Neural progenitor cell (in vitro differentiated cells): ENCODE data around the gene ZDHHC8. TPM values are rescaled to one million over a fixed set of nuclear protein-coding genes. Genes with fewer than 3 reads are reported as not detected.

Experiments
- DNase-seq: peaks from one replicate; pipeline ENCODE4 v3.0.0-alpha.2; 2016; ENCODE audit warnings: low spot score
- H2AFZ ChIP-seq: fragments of 200-600 bp; sonication (generic); replicated peaks from 2 replicates; pipeline ENCODE4 v1.6.1; 2016; ENCODE audit warnings: antibody characterized with exemption
- H3F3A ChIP-seq: fragments of 200-600 bp; sonication (generic); 2 replicates; pipeline ENCODE4 v1.6.1; 2016; ENCODE audit warnings: antibody characterized with exemption, low read depth
- H3K27ac ChIP-seq: fragments of 200-600 bp; sonication (generic); 2 replicates; pipeline ENCODE4 v1.5.1; 2016; ENCODE audit warnings: mild to moderate bottlenecking
- H3K27me3 ChIP-seq: fragments of 200-600 bp; sonication (generic); 2 replicates; pipeline ENCODE4 v1.6.1; 2016; ENCODE audit warnings: mild to moderate bottlenecking, moderate library complexity
- H3K36me3 ChIP-seq: fragments of 200-600 bp; sonication (generic); 2 replicates; pipeline ENCODE4 v1.5.1; 2016
- H3K4me1 ChIP-seq: fragments of 200-600 bp; sonication (generic); 2 replicates; pipeline ENCODE4 v1.6.1; 2016; ENCODE audit warnings: mixed run types
- H3K4me2 ChIP-seq: fragments of 200-600 bp; sonication (generic); 2 replicates; pipeline ENCODE4 v1.6.1; 2016
- H3K4me3 ChIP-seq: fragments of 200-600 bp; sonication (generic); 2 replicates; pipeline ENCODE4 v1.5.1; 2016
- H3K79me2 ChIP-seq: fragments of 200-600 bp; sonication (generic); 2 replicates; pipeline ENCODE4 v1.6.1; 2016; ENCODE audit warnings: low read depth
- H3K9ac ChIP-seq: fragments of 200-600 bp; sonication (generic); 2 replicates; pipeline ENCODE4 v1.6.1; 2016
- H3K9me3 ChIP-seq: fragments of 200-600 bp; sonication (generic); 2 replicates; pipeline ENCODE4 v1.5.1; 2016; ENCODE audit warnings: low read depth
- H4K20me1 ChIP-seq: fragments of 200-600 bp; sonication (generic); 2 replicates; pipeline ENCODE4 v1.6.1; 2016; ENCODE audit warnings: low read depth
- H3K27ac Mint-ChIP-seq: 3 replicates; pipeline ENCODE4 v1.8.0; 2021; ENCODE audit warnings: mixed read lengths
- H3K27me3 Mint-ChIP-seq: 2 replicates; pipeline ENCODE4 v1.8.0; 2022; ENCODE audit warnings: low read depth, mild to moderate bottlenecking, inconsistent platforms, moderate library complexity, mixed read lengths; ENCODE audit not compliant: insufficient read depth
- H3K36me3 Mint-ChIP-seq: 3 replicates; pipeline ENCODE4 v1.8.0; 2021; ENCODE audit warnings: mixed read lengths
- H3K4me1 Mint-ChIP-seq: 3 replicates; pipeline ENCODE4 v1.8.0; 2021; ENCODE audit warnings: mixed read lengths
- H3K4me3 Mint-ChIP-seq: 3 replicates; pipeline ENCODE4 v1.8.0; 2021; ENCODE audit warnings: mild to moderate bottlenecking, moderate library complexity, mixed read lengths
- H3K9me3 Mint-ChIP-seq: 3 replicates; pipeline ENCODE4 v1.8.0; 2020; ENCODE audit warnings: mixed read lengths
- CTCF ChIP-seq: fragments of 200-600 bp; sonication (generic); IDR thresholded peaks from 2 replicates; pipeline ENCODE4 v1.5.1; 2017; ENCODE audit warnings: antibody characterized with exemption, mild to moderate bottlenecking
- EZH2 ChIP-seq: fragments of 200-600 bp; sonication (generic); IDR thresholded peaks from 2 replicates; pipeline ENCODE4 v1.6.1; 2017; ENCODE audit warnings: antibody characterized with exemption, mild to moderate bottlenecking, moderate library complexity
- EZH2phosphoT487 ChIP-seq: fragments of 200-600 bp; sonication (generic); IDR thresholded peaks from 2 replicates; pipeline ENCODE4 v1.6.1; 2017; ENCODE audit warnings: antibody characterized with exemption
- total RNA-seq: library from RNA; depleted of rRNA; stranded (reverse); fragments of >200 nt; gene quantifications from 2 replicates; pipeline ENCODE4 v1.2.3, GENCODE V29; 2015; ENCODE audit warnings: low replicate concordance

ZDHHC8 gene
- total RNA-seq, 1 donor from 2014 or later: 7.1 TPM

- no peak for DNase-seq
- Histone ChIP-seq H3K36me3 (no peaks in the 10 kb centered on the region), H3K4me3 (no peak overlapping the region), H3K79me2 (no peaks in the 10 kb centered on the region), H3K27me3 (no peaks in the 10 kb centered on the region), H3K27ac (no peak overlapping the region), H3K9me3 (no peaks in the 10 kb centered on the region), H3K9ac (no peak overlapping the region), H2AFZ (no peak overlapping the region), H3F3A (no peaks in the 10 kb centered on the region), H3K4me2 (no peak overlapping the region), H4K20me1 (no peaks in the 10 kb centered on the region), H3K4me1 (no peaks in the 10 kb centered on the region)
- TF ChIP-seq EZH2phosphoT487 (no peak), EZH2 (no peak)
- no peaks in the 10 kb centered on the region for H3K9me3 Mint-ChIP-seq
- no peak overlapping the region for H3K4me3 Mint-ChIP-seq
- H3K4me1 Mint-ChIP-seq: peaks cover 8% of the 10 kb centered on the region
- H3K36me3 Mint-ChIP-seq: no peaks in the 10 kb centered on the region
- H3K27me3 Mint-ChIP-seq: no peaks in the 10 kb centered on the region
- no peak overlapping the region for H3K27ac Mint-ChIP-seq
These were observed 15.8 kb downstream of the ZDHHC8 start for GRCh38 chr22:20147237-20147988.

DNA sequence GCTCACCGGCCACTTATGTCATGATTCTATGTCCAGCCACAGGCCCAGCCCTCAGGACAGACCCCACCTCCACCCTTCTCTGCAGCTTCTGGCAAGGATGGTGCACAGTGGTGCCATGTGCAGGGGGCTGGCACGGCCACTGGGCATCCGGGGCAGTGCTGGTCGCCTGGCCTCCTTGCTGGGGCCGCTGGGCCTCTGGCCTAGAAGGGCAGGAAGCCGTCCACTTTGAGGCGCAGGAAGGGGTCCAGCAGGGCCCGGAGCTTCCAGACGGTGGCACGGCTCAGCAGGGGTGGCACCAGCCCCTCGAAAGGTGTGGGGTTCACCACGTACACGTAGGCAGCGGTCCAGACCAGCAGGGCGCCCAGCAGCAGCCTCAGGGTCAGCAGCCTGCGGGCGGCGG, 16.8 kb downstream of the ZDHHC8 start:
- Histone ChIP-seq H3F3A (no peaks in the 10 kb centered on the region), H2AFZ (no peak overlapping the region), H3K4me2 (no peak overlapping the region), H3K9me3 (no peaks in the 10 kb centered on the region), H3K36me3 (no peaks in the 10 kb centered on the region), H3K27me3 (no peaks in the 10 kb centered on the region), H4K20me1 (no peaks in the 10 kb centered on the region), H3K4me1 (peaks cover under 1% of the 10 kb centered on the region), H3K9ac (no peak overlapping the region), H3K27ac (no peak overlapping the region), H3K4me3 (no peak overlapping the region), H3K79me2 (no peaks in the 10 kb centered on the region)
- no peak for DNase-seq
- H3K4me1 Mint-ChIP-seq: peaks cover 15% of the 10 kb centered on the region
- H3K9me3 Mint-ChIP-seq: no peaks in the 10 kb centered on the region
- no peaks in the 10 kb centered on the region for H3K36me3 Mint-ChIP-seq
- H3K27me3 Mint-ChIP-seq: no peaks in the 10 kb centered on the region
- no peak overlapping the region for H3K27ac Mint-ChIP-seq
- TF ChIP-seq EZH2 (no peak), CTCF (no peak), EZH2phosphoT487 (no peak)
- H3K4me3 Mint-ChIP-seq: no peak overlapping the region

DNA sequence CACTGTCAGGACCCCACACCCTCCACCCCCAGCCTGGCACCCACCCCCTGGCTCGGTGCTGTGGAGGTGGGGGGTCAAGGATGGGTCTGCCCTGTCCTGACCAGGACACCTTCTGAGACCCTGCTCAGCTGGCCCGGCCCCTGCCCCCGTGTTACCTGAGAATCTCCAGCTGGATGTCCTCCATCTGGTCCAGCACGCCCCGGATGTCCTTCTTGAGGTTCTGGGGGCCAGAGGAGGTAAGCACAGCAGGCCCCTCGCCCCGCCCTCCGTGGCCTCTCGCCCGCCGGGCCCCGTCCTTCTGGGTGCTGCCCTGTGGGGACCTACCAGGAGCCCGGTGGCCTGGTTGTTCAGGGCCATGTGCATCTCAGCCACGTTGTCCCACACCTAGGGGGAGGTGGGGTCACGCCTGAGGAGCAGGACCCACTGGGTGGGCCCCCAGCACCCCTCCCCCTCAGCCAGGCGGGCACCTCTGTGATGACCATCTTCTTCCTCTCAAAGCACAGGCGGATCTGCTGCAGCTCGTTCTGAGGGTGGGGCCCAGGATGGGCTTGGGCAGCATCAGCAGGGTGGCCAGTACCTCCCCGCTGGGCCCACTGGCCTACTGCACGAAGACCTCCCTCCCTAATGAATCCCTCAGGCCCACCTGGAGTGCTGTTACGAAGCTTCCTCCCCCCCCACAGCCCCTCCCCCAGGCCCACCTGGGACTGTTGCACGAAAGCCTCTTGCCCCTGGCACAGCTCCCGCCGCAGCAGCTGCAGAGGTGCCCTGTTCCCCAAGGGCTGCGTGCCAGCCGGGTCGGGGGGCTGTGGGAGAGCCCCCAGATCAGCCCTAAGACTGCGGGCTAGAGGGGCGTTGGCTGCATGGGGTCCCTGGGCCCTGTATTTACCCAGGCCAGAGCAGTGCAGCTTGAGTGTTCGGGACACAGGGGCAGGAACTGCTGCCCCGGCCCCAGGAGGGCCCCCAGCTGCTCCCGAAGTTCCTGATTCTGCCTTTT, 17.9 kb downstream of the ZDHHC8 start:
- no peak for TF ChIP-seq EZH2
- TF ChIP-seq EZH2phosphoT487: no peak
- TF ChIP-seq CTCF: no peak
- Histone ChIP-seq H3K27ac (no peak overlapping the region), H3K9me3 (no peaks in the 10 kb centered on the region), H2AFZ (no peak overlapping the region), H3F3A (no peaks in the 10 kb centered on the region), H4K20me1 (no peaks in the 10 kb centered on the region), H3K4me1 (peaks cover 9% of the 10 kb centered on the region), H3K9ac (no peak overlapping the region), H3K4me2 (no peak overlapping the region), H3K36me3 (no peaks in the 10 kb centered on the region), H3K27me3 (no peaks in the 10 kb centered on the region), H3K79me2 (no peaks in the 10 kb centered on the region), H3K4me3 (no peak overlapping the region)
- no peak overlapping the region for H3K4me3 Mint-ChIP-seq
- H3K9me3 Mint-ChIP-seq: no peaks in the 10 kb centered on the region
- DNase-seq: no peak
- peaks cover 24% of the 10 kb centered on the region for H3K4me1 Mint-ChIP-seq
- no peaks in the 10 kb centered on the region for H3K27me3 Mint-ChIP-seq
- no peaks in the 10 kb centered on the region for H3K36me3 Mint-ChIP-seq
- no peak overlapping the region for H3K27ac Mint-ChIP-seq
